HCT116 (cell line): ENCODE data around the gene LAMP5. TPM values are rescaled to one million over a fixed set of nuclear protein-coding genes. Genes with fewer than 3 reads are reported as not detected.

ENCODE experiments used
- ATAC-seq: fragments of 200-7000 bp; cut with Tn5 transposase; 2 replicates; pipeline ENCODE4 v1.9.1; 2020; ENCODE audit warnings: mild to moderate bottlenecking, moderate library complexity
- BruUV-seq: library from RNA; stranded (reverse); fragments of 400-500 nt; replicated peaks from 2 replicates; lab custom pipeline; 2021; lab: Mats Ljungman, UMichigan
- CTCF ChIA-PET: fragments of 300-600 bp; sonication (Branson Sonifier 250); formaldehyde crosslinking; loops from one replicate; lab custom pipeline; 2021; ENCODE audit warnings: antibody characterized with exemption; lab: Charles Lee
- POLR2A ChIA-PET: fragments of 300-600, 350-600 bp; sonication (Branson Sonifier 250); formaldehyde crosslinking; loops from one replicate; lab custom pipeline; 2021; ENCODE audit warnings: antibody characterized with exemption; lab: Charles Lee
- RAD21 ChIA-PET, 2 experiments: fragments of 300-600 bp; sonication (Branson Sonifier 250); formaldehyde crosslinking; loops; one replicate each; lab custom pipeline; 2023; ENCODE audit warnings: low total read pairs in 2 of 2; ENCODE audit not compliant: uncharacterized antibody in 2 of 2, unreplicated experiment in 2 of 2, low non-redundant PET in 1 of 2; lab: Charles Lee
- DNase-seq: peaks from one replicate; pipeline ENCODE4 v3.0.0-alpha.2; 2010; ENCODE audit warnings: low read depth, low spot score
- H2AFZ ChIP-seq: fragments of 200-600 bp; shearing (Covaris generic), sonication (generic); 2 replicates; pipeline ENCODE4 v1.6.1; 2017; ENCODE audit warnings: low read depth, mixed run types, mixed read lengths, antibody characterized with exemption, low read length; ENCODE audit not compliant: poor library complexity, severe bottlenecking
- H3K27ac ChIP-seq: 2 replicates; pipeline ENCODE4 v1.5.1; 2012; ENCODE audit warnings: low read depth, low read length
- H3K27me3 ChIP-seq: fragments of 200-600 bp; sonication (generic); 2 replicates; pipeline ENCODE4 v1.6.1; 2016; ENCODE audit warnings: mixed run types, low read length, mixed read lengths; ENCODE audit not compliant: insufficient read depth
- H3K36me3 ChIP-seq, 2 experiments: fragments of 200-500 bp in 1 of 2; fragments of 200-600 bp in 1 of 2; sonication (Bioruptor generic) in 1 of 2; sonication (generic) in 1 of 2; 2 replicates each; pipeline versions ENCODE4 v1.5.1 to v1.6.1; 2014 to 2016; ENCODE audit warnings: low read length in 2 of 2, inconsistent platforms in 1 of 2, mixed read lengths in 1 of 2, mixed run types in 1 of 2; ENCODE audit not compliant: insufficient read depth in 2 of 2, control insufficient read depth in 1 of 2
- H3K4me1 ChIP-seq, 2 experiments: fragments of 200-600 bp in 1 of 2; sonication (generic) in 1 of 2; 2 replicates each; pipeline versions ENCODE4 v1.5.1 to v1.6.1; 2012 to 2017; ENCODE audit warnings: low read length in 2 of 2, inconsistent platforms in 1 of 2, mild to moderate bottlenecking in 1 of 2, mixed read lengths in 1 of 2, mixed run types in 1 of 2, moderate library complexity in 1 of 2; ENCODE audit not compliant: insufficient read depth in 2 of 2, control insufficient read depth in 1 of 2
- H3K4me2 ChIP-seq: fragments of 200-600 bp; sonication (generic); 2 replicates; pipeline ENCODE4 v1.6.1; 2017; ENCODE audit warnings: mixed run types, low read length, mixed read lengths
- H3K4me3 ChIP-seq, 2 experiments: fragments of 200-600 bp in 1 of 2; sonication (generic) in 1 of 2; replicated peaks in 1 of 2; 2 replicates each; pipeline ENCODE4 v1.5.1; 2011 to 2016; ENCODE audit warnings: low read length in 2 of 2, control low read depth in 1 of 2, low read depth in 1 of 2, mild to moderate bottlenecking in 1 of 2, mixed read lengths in 1 of 2, mixed run types in 1 of 2
- H3K79me2 ChIP-seq: fragments of 200-600 bp; sonication (generic); 2 replicates; pipeline ENCODE4 v1.6.1; 2017; ENCODE audit warnings: mild to moderate bottlenecking, mixed run types, low read length, moderate library complexity, mixed read lengths; ENCODE audit not compliant: insufficient read depth
- H3K9ac ChIP-seq: fragments of 200-600 bp; sonication (generic); 2 replicates; pipeline ENCODE4 v1.6.1; 2016; ENCODE audit warnings: low read length, mixed read lengths
- H3K9me2 ChIP-seq: fragments of 200-600 bp; sonication (generic), shearing (Covaris generic); 2 replicates; pipeline ENCODE4 v1.6.1; 2017; ENCODE audit warnings: mixed run types, mild to moderate bottlenecking, moderate library complexity; ENCODE audit not compliant: insufficient read depth
- H3K9me3 ChIP-seq, 2 experiments: fragments of 200-500 bp in 1 of 2; fragments of 200-600 bp in 1 of 2; sonication (Bioruptor generic) in 1 of 2; sonication (generic) in 1 of 2; 2 replicates each; pipeline ENCODE4 v1.6.1; 2014 to 2017; ENCODE audit warnings: low read length in 2 of 2, mixed read lengths in 2 of 2, inconsistent platforms in 1 of 2, low read depth in 1 of 2, mild to moderate bottlenecking in 1 of 2, mixed run types in 1 of 2, moderate library complexity in 1 of 2; ENCODE audit not compliant: control insufficient read depth in 1 of 2, insufficient read depth in 1 of 2
- H4K20me1 ChIP-seq: fragments of 200-600 bp; sonication (generic), shearing (Covaris generic); 2 replicates; pipeline ENCODE4 v1.6.1; 2017; ENCODE audit warnings: mixed run types, mild to moderate bottlenecking, moderate library complexity; ENCODE audit not compliant: insufficient read depth
- CBX3 ChIP-seq: IDR thresholded peaks from 2 replicates; pipeline ENCODE4 v1.6.1; 2012; ENCODE audit warnings: low read depth
- CEBPB ChIP-seq: IDR thresholded peaks from 2 replicates; pipeline ENCODE4 v1.6.1; 2012; ENCODE audit warnings: low read depth
- EGR1 ChIP-seq: IDR thresholded peaks from 2 replicates; pipeline ENCODE4 v1.6.1; 2012; ENCODE audit warnings: low read depth
- FOSL1 ChIP-seq: IDR thresholded peaks from 2 replicates; pipeline ENCODE4 v1.6.1; 2012; ENCODE audit warnings: low read depth
- JUND ChIP-seq: IDR thresholded peaks from 2 replicates; pipeline ENCODE4 v1.6.1; 2012
- POLR2A ChIP-seq: IDR thresholded peaks from 2 replicates; pipeline ENCODE4 v1.7.0; 2011; ENCODE audit warnings: borderline replicate concordance; ENCODE audit not compliant: insufficient read depth, insufficient read length; ENCODE audit errors: extremely low read depth
- POLR2AphosphoS5 ChIP-seq: IDR thresholded peaks from 2 replicates; pipeline ENCODE4 v1.6.1; 2011; ENCODE audit warnings: mild to moderate bottlenecking, low read depth, low read length, moderate library complexity
- RAD21 ChIP-seq: IDR thresholded peaks from 2 replicates; pipeline ENCODE4 v1.6.1; 2012; ENCODE audit warnings: low read depth, mild to moderate bottlenecking
- SIN3A ChIP-seq: IDR thresholded peaks from 2 replicates; pipeline ENCODE4 v1.6.1; 2012; ENCODE audit warnings: low read depth
- SP1 ChIP-seq: IDR thresholded peaks from 2 replicates; pipeline ENCODE4 v1.6.1; 2012; ENCODE audit warnings: low read depth
- SRF ChIP-seq: IDR thresholded peaks from 2 replicates; pipeline ENCODE4 v1.6.1; 2012; ENCODE audit warnings: low read depth
- TCF7L2 ChIP-seq: IDR thresholded peaks from 2 replicates; pipeline ENCODE4 v1.7.0; 2011; ENCODE audit warnings: borderline replicate concordance, inconsistent platforms; ENCODE audit not compliant: insufficient read depth, insufficient read length; ENCODE audit errors: extremely low read depth
- intact Hi-C: fragments of 100-400 bp; cut with micrococcal nuclease; formaldehyde crosslinking; loops from 2 replicates; pipeline ENCODE4 v1.10.0; 2022
- total RNA-seq: library from RNA; stranded (reverse); gene quantifications from one replicate; pipeline ENCODE4 v1.2.1, GENCODE V29; 2021; ENCODE audit not compliant: unreplicated experiment
- TF ChIP-seq, protein P1 (sequence below): IDR thresholded peaks from 2 replicates; pipeline ENCODE4 v1.6.1; 2011; ENCODE audit warnings: mild to moderate bottlenecking, low read length, moderate library complexity; ENCODE audit not compliant: insufficient replicate concordance; ENCODE audit errors: extremely low read depth
- TF ChIP-seq, protein P2 (sequence below): IDR thresholded peaks from 2 replicates; pipeline ENCODE4 v1.6.1; 2012
- TF ChIP-seq, protein P3 (sequence below): IDR thresholded peaks from 2 replicates; pipeline ENCODE4 v1.6.1; 2012

The LAMP5 gene
- total RNA-seq, 1 experiment from 2014 or later = not detected

DNA sequence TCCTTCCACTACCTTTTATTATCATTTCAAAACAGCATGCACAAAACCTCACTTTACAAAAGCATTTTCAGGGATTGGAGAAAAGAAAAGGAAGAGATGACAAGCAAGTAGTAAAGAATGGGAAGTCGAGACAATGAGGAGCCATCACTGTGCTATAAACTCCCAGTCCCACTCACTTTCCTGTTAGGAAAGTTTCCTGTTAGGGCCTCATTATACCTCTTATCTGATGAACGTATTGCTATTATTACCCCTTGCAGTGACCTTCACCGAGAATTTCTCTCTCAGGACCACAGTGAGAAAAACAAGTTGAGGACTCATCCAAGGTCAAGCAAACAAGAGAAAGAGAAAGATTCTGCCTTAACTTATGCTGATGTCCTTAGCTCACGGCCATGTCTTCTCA is 28.8 kb downstream of the LAMP5 start:
- no peak for DNase-seq
- ATAC-seq = no peak
- Histone ChIP-seq H3K79me2 (no peaks in the 10 kb centered on the region), H3K4me2 (no peak overlapping the region), H3K27me3 (peaks cover 42% of the 10 kb centered on the region), H3K36me3 (no peaks in the 10 kb centered on the region), H3K9me3 (no peaks in the 10 kb centered on the region), H4K20me1 (no peaks in the 10 kb centered on the region), H2AFZ (no peak overlapping the region)
- BruUV-seq = no TSS peak
- CTCF ChIA-PET = no interaction called here
- intact Hi-C loops = no loop called here
- TF ChIP-seq SIN3A (no peak), EGR1 (no peak), CBX3 (no peak), CEBPB (no peak), RAD21 (no peak), FOSL1 (no peak), SRF (no peak), TCF7L2 (no peak), SP1 (no peak)
- TF ChIP-seq, protein P1, sequence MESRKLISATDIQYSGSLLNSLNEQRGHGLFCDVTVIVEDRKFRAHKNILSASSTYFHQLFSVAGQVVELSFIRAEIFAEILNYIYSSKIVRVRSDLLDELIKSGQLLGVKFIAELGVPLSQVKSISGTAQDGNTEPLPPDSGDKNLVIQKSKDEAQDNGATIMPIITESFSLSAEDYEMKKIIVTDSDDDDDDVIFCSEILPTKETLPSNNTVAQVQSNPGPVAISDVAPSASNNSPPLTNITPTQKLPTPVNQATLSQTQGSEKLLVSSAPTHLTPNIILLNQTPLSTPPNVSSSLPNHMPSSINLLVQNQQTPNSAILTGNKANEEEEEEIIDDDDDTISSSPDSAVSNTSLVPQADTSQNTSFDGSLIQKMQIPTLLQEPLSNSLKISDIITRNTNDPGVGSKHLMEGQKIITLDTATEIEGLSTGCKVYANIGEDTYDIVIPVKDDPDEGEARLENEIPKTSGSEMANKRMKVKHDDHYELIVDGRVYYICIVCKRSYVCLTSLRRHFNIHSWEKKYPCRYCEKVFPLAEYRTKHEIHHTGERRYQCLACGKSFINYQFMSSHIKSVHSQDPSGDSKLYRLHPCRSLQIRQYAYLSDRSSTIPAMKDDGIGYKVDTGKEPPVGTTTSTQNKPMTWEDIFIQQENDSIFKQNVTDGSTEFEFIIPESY = no peak
- TF ChIP-seq, all 23 proteins: peak for 0
- Histone ChIP-seq H3K9ac (no peak overlapping the region), H3K27ac (no peak overlapping the region), H3K4me1 (no peaks in the 10 kb centered on the region), H3K4me3 (no peak overlapping the region), H3K9me2 (no peaks in the 10 kb centered on the region)
- ChIA-PET POLR2A (no interaction called here), RAD21 (no interaction called here)

DNA sequence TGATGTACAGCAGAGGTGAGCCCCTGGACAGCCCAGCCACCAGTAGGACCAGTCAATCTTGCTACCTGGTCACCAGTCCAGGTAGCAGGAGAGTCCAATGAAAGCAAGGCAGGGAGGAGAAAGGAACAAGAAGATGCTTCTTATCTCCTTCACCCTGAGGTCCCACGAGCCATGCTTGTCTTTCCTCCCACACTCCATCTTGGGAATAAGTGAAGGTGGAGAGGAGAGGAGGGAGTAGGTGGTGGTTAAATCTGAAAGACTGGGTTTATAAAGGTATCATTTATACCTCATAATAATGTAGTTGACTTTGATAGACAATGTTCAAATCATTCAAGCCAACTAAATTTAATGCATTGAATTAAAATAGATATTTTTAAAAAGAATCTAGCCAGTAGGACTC is 35.9 kb downstream of the LAMP5 start:
- Histone ChIP-seq H3K4me3 (no peak overlapping the region), H2AFZ (no peak overlapping the region), H3K27ac (no peak overlapping the region), H4K20me1 (no peaks in the 10 kb centered on the region), H3K79me2 (no peaks in the 10 kb centered on the region), H3K27me3 (peaks cover 36% of the 10 kb centered on the region), H3K4me1 (no peaks in the 10 kb centered on the region), H3K9me2 (no peaks in the 10 kb centered on the region), H3K4me2 (no peak overlapping the region), H3K9ac (no peak overlapping the region), H3K36me3 (no peaks in the 10 kb centered on the region), H3K9me3 (no peaks in the 10 kb centered on the region)
- TF ChIP-seq JUND (no peak), POLR2AphosphoS5 (no peak), FOSL1 (no peak), SRF (no peak), CEBPB (no peak), TCF7L2 (no peak), SIN3A (no peak), POLR2A (no peak)
- TF ChIP-seq, protein P2, sequence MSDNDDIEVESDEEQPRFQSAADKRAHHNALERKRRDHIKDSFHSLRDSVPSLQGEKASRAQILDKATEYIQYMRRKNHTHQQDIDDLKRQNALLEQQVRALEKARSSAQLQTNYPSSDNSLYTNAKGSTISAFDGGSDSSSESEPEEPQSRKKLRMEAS = no peak
- TF ChIP-seq, protein P1 = no peak
- TF ChIP-seq, protein P3, sequence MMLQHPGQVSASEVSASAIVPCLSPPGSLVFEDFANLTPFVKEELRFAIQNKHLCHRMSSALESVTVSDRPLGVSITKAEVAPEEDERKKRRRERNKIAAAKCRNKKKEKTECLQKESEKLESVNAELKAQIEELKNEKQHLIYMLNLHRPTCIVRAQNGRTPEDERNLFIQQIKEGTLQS = no peak
- ChIA-PET POLR2A (no interaction called here), CTCF (no interaction called here), RAD21 (no interaction called here)
- BruUV-seq = no TSS peak
- DNase-seq = no peak
- ATAC-seq = no peak
- intact Hi-C loops = no loop called here
